Peyer's patch (tissue), 4 donors: ENCODE measurements around the gene ZFYVE9. TPM values are rescaled to one million over a fixed set of nuclear protein-coding genes. Genes with fewer than 3 reads are reported as not detected.

Experiments
- DNase-seq, 3 donors: peaks; one replicate each; pipeline ENCODE4 v3.0.0-alpha.2; 2017 to 2019
- H3K27ac ChIP-seq, 4 donors: fragments of 200-600 bp; sonication (generic); one replicate each; pipeline ENCODE4 v1.5.1; 2016 to 2019
- H3K27me3 ChIP-seq, 2 donors: fragments of 200-600 bp; sonication (generic); one replicate each; pipeline ENCODE4 v1.5.1; 2019
- H3K36me3 ChIP-seq, 3 donors: fragments of 200-600 bp; sonication (generic); one replicate each; pipeline ENCODE4 v1.5.1; 2016 to 2019
- H3K4me1 ChIP-seq, 4 donors: fragments of 200-600 bp; sonication (generic); one replicate each; pipeline ENCODE4 v1.5.1; 2016 to 2019
- H3K4me3 ChIP-seq, 4 donors: fragments of 200-600 bp; sonication (generic); 1 replicate in 3 of 4; 2 replicates in 1 of 4; pipeline ENCODE4 v1.5.1; 2016 to 2019; ENCODE audit warnings: mild to moderate bottlenecking in 1 of 4
- H3K9me3 ChIP-seq, 4 donors: fragments of 200-600 bp; sonication (generic); one replicate each; pipeline ENCODE4 v1.5.1; 2016 to 2019; ENCODE audit warnings: mild to moderate bottlenecking in 1 of 4
- POLR2A ChIP-seq, 2 donors: fragments of 450-650 bp; IDR thresholded peaks; one replicate each; pipeline ENCODE4 v1.5.1; 2017; ENCODE audit warnings: antibody characterized with exemption in 2 of 2, mild to moderate bottlenecking in 2 of 2, moderate library complexity in 2 of 2
- total RNA-seq, 4 donors: library from RNA; depleted of rRNA; stranded (reverse); fragments of >200 nt; gene quantifications; one replicate each; pipeline ENCODE4 v1.1.0, GENCODE V29; 2016
- TF ChIP-seq, protein P1 (sequence below), 6 experiments: fragments of 450-650 bp in 4 of 6; fragments of 200-600 bp in 2 of 6; sonication (generic) in 1 of 6; IDR thresholded peaks; one replicate each; pipeline ENCODE4 v1.5.1; 2017 to 2019; ENCODE audit warnings: antibody characterized with exemption in 6 of 6, mild to moderate bottlenecking in 3 of 6, moderate library complexity in 1 of 6

The ZFYVE9 gene
- total RNA-seq, 4 donors from 2014 or later, result 21.6 to 36.3 (median 25.4) TPM

DNA sequence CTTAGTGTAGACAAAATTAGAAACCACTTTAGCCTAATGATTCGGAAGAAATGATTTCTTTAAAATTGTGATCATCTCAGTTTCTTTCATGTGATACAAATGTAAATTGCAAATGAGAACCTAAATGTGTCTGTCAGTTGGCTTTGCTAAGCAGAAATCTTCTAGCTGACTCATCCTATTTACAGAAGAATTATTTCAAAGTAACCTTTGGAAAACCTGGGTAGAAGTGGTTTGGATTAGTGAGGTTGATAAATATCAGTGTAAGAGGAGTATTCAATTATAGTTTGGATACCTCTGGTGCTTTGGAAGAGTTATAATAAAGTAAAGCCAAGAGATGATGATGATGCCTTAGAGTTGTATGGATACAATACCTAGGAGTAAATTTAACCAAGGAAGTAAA lies 186.7 kb downstream of the ZFYVE9 start:
- Histone ChIP-seq H3K4me1 (no peaks in the 10 kb centered on the region), H3K36me3 (no peaks in the 10 kb centered on the region), H3K27ac (no peak overlapping the region), H3K4me3 (no peak overlapping the region), H3K27me3 (no peaks in the 10 kb centered on the region), H3K9me3 (no peaks in the 10 kb centered on the region)
- DNase-seq, result no peak
- TF ChIP-seq, protein P1, sequence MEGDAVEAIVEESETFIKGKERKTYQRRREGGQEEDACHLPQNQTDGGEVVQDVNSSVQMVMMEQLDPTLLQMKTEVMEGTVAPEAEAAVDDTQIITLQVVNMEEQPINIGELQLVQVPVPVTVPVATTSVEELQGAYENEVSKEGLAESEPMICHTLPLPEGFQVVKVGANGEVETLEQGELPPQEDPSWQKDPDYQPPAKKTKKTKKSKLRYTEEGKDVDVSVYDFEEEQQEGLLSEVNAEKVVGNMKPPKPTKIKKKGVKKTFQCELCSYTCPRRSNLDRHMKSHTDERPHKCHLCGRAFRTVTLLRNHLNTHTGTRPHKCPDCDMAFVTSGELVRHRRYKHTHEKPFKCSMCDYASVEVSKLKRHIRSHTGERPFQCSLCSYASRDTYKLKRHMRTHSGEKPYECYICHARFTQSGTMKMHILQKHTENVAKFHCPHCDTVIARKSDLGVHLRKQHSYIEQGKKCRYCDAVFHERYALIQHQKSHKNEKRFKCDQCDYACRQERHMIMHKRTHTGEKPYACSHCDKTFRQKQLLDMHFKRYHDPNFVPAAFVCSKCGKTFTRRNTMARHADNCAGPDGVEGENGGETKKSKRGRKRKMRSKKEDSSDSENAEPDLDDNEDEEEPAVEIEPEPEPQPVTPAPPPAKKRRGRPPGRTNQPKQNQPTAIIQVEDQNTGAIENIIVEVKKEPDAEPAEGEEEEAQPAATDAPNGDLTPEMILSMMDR (IDR thresholded peaks at IDR 0.05), result no peak
- no peak for TF ChIP-seq POLR2A (IDR thresholded peaks at IDR 0.05)

DNA sequence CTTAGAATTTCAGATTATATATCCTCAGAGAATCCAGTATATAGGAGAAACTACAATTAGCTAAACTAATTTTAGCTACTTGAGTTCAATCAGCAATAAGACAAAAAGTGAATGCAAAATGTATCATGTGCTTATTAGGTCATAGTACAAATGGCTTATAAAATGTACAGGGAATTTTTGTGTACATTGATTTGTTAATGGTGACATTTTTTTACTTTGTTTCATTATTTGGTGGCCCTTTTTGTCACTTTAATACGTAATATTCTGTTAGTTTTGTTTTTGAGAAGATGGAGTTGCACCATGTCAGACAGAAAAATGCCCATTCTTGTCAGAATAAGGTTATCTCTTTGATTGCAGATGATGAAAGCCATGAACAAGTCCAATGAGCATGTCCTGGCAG lies 190.5 kb downstream of the ZFYVE9 start:
- TF ChIP-seq POLR2A (IDR thresholded peaks at IDR 0.05), result no peak
- TF ChIP-seq, protein P1 (IDR thresholded peaks at IDR 0.05), result no peak
- H3K4me3 ChIP-seq, result no peak overlapping the region

DNA sequence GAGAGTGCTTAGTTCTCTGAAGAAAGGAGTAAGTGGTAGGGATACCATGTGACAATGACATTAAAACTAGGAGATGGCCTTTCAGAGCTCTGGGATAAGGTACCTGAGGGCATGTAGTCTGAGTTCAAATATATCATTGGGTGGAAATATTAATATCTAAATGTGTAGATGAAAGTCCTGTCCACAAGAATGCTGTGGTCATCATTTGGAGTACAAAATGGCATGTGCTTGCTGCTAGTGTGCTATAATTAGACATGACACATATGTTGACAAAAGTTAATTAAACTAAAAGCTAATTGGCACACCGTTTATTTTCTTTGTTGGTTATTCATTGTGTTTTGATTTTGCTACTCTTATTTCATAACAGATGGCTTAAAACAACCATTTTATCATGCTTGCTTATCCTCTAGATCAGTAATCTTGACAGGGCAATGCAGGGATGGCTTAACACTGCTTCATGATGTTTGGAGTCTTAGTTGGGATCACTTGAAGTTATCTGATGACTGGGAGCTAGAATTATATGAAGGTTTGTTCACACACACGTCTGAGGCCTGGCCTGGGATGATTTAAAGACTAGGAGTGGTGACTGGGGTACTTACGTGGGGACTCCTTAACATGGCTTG lies 193.1 kb downstream of the ZFYVE9 start:
- TF ChIP-seq, protein P1 (IDR thresholded peaks at IDR 0.05), result no peak
- no peak for TF ChIP-seq POLR2A (IDR thresholded peaks at IDR 0.05)
- H3K9me3 ChIP-seq, result no peaks in the 10 kb centered on the region
- H3K27ac ChIP-seq, result no peak overlapping the region
- no peaks in the 10 kb centered on the region for H3K27me3 ChIP-seq
- no peak for DNase-seq
- no peaks in the 10 kb centered on the region for H3K4me1 ChIP-seq
- peaks cover 0 to 6% (median 0%) of the 10 kb centered on the region in 3 donors for H3K36me3 ChIP-seq
- no peak overlapping the region for H3K4me3 ChIP-seq

More for the DNA sequence above, 190.5 kb downstream of the ZFYVE9 start:
- Histone ChIP-seq H3K36me3 (peaks cover 0 to 6% (median 0%) of the 10 kb centered on the region in 3 donors), H3K27me3 (no peaks in the 10 kb centered on the region), H3K27ac (no peak overlapping the region), H3K4me1 (no peaks in the 10 kb centered on the region), H3K9me3 (no peaks in the 10 kb centered on the region)
- DNase-seq, result no peak

DNA sequence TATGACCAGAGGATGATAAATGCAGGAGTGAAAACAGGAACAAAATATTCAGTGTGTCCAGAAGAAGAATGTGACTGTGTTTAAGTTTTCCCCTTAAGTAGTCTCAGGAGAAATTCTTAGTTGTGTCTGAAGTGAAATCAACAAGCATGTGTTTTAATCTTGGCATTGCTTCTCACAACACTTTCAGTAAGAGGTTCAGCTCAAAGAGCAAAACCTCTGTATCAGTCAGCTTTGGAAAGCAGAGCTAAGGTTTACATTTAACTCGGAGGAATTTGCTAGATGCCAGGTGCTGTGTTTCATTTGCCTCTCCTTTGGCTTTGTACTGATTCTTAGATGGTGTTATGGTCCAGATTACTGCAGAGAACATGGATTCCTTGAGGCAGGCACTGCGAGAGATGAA lies 195.6 kb downstream of the ZFYVE9 start:
- Histone ChIP-seq H3K27me3 (no peaks in the 10 kb centered on the region), H3K4me1 (no peaks in the 10 kb centered on the region), H3K27ac (no peak overlapping the region), H3K4me3 (no peak overlapping the region), H3K9me3 (no peaks in the 10 kb centered on the region), H3K36me3 (peaks cover 0 to 6% (median 0%) of the 10 kb centered on the region in 3 donors)
- no peak for DNase-seq
- TF ChIP-seq POLR2A (IDR thresholded peaks at IDR 0.05), result no peak
- TF ChIP-seq, protein P1 (IDR thresholded peaks at IDR 0.05), result no peak

DNA sequence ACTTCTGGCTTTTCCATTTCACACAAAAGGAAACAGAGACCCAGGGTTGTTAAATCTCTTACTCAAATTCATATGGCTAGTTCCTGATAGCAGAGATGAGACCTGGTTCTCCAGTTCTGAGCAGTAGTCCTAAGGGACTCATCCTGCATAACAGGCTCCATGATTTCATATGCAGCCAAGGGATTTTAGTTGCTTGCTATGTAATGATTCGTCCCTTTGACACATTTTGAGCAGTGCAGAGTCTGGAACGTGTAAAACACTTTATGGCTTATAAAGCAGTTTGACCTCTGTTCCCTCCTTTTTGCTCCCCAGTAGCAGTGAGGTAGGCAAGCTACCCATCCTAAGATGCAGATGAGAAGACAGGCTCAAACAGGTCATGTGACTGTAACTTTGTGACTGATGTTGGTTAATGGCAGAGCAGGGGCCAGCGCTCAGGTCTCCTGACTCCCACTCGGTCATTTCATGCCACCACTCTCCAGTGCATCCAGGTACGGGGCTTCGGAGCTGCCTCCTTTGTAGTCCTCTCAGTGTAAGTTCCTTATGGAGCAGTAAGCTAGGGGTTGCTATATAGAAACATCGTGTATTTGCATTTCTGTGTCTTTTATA lies 199.9 kb downstream of the ZFYVE9 start:
- Histone ChIP-seq H3K4me3 (no peak overlapping the region), H3K27me3 (no peaks in the 10 kb centered on the region), H3K27ac (no peak overlapping the region), H3K9me3 (no peaks in the 10 kb centered on the region), H3K4me1 (no peaks in the 10 kb centered on the region), H3K36me3 (peaks cover 0 to 6% (median 0%) of the 10 kb centered on the region in 3 donors)
- TF ChIP-seq, protein P1 (IDR thresholded peaks at IDR 0.05), result no peak
- no peak for TF ChIP-seq POLR2A (IDR thresholded peaks at IDR 0.05)
- DNase-seq, result no peak
